Prostate gland (tissue), 2 donors: ENCODE measurements around the gene CFAP107. TPM values are rescaled to one million over a fixed set of nuclear protein-coding genes. Genes with fewer than 3 reads are reported as not detected.

Source experiments
- DNase-seq: peaks from one replicate; pipeline ENCODE4 v3.0.0-alpha.2; 2019; ENCODE audit warnings: low spot score
- H3K27ac ChIP-seq, 2 donors: fragments of 200-600 bp; sonication (generic); 2 replicates each; pipeline ENCODE4 v1.5.1; 2017 to 2019
- H3K27me3 ChIP-seq: fragments of 200-600 bp; sonication (generic); replicated peaks from 2 replicates; pipeline ENCODE4 v1.5.1; 2019; ENCODE audit not compliant: insufficient read depth
- H3K36me3 ChIP-seq, 2 donors: fragments of 200-600 bp; sonication (generic); 1 replicate in 1 of 2; 2 replicates in 1 of 2; pipeline versions ENCODE4 v1.5.1 to v1.8.1; 2017 to 2019
- H3K4me1 ChIP-seq: fragments of 200-600 bp; sonication (generic); replicated peaks from 2 replicates; pipeline ENCODE4 v1.5.1; 2019
- H3K4me3 ChIP-seq, 2 donors: fragments of 200-600 bp; sonication (generic); 2 replicates each; pipeline ENCODE4 v1.5.1; 2017 to 2019
- H3K9me3 ChIP-seq: fragments of 200-600 bp; sonication (generic); 2 replicates; pipeline ENCODE4 v1.5.1; 2017
- POLR2A ChIP-seq: fragments of 450-650 bp; IDR thresholded peaks from one replicate; pipeline ENCODE4 v1.6.1; 2016; ENCODE audit warnings: antibody characterized with exemption, mild to moderate bottlenecking
- POLR2AphosphoS5 ChIP-seq: sonication (generic); formaldehyde crosslinking; IDR thresholded peaks from one replicate; pipeline ENCODE4 v1.6.1; 2017; ENCODE audit warnings: antibody characterized with exemption
- WGBS: methylation state at CpG from one replicate; pipeline ENCODE4 v1.1.5; 2018; 5-methylcytosine and 5-hydroxymethylcytosine counted together
- intact Hi-C: fragments of 100-400 bp; cut with DNase I; formaldehyde crosslinking; loops from one replicate; pipeline ENCODE4 v1.14.2; 2022
- total RNA-seq, 2 donors: library from RNA; depleted of rRNA; stranded (reverse); fragments of >200 nt; gene quantifications; one replicate each; pipeline ENCODE4 v1.1.0, GENCODE V29; 2016
- TF ChIP-seq, protein P1 (sequence below), 4 experiments: fragments of 200-600 bp in 2 of 4; fragments of 450-650 bp in 2 of 4; sonication (generic) in 2 of 4; IDR thresholded peaks; 1 replicate in 3 of 4; 2 replicates in 1 of 4; pipeline ENCODE4 v1.5.1; 2016 to 2019; ENCODE audit warnings: antibody characterized with exemption in 4 of 4, mild to moderate bottlenecking in 2 of 4, moderate library complexity in 2 of 4

The CFAP107 gene
- total RNA-seq, 2 donors from 2014 or later = 1.1 TPM; not detected in 1

- WGBS = 81% methylated on average over 4 of the region's 4 CpGs
- no peaks in the 10 kb centered on the region for H3K36me3 ChIP-seq
- no peaks in the 10 kb centered on the region for H3K9me3 ChIP-seq
- no peak for DNase-seq
- TF ChIP-seq, protein P1, sequence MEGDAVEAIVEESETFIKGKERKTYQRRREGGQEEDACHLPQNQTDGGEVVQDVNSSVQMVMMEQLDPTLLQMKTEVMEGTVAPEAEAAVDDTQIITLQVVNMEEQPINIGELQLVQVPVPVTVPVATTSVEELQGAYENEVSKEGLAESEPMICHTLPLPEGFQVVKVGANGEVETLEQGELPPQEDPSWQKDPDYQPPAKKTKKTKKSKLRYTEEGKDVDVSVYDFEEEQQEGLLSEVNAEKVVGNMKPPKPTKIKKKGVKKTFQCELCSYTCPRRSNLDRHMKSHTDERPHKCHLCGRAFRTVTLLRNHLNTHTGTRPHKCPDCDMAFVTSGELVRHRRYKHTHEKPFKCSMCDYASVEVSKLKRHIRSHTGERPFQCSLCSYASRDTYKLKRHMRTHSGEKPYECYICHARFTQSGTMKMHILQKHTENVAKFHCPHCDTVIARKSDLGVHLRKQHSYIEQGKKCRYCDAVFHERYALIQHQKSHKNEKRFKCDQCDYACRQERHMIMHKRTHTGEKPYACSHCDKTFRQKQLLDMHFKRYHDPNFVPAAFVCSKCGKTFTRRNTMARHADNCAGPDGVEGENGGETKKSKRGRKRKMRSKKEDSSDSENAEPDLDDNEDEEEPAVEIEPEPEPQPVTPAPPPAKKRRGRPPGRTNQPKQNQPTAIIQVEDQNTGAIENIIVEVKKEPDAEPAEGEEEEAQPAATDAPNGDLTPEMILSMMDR (IDR thresholded peaks at IDR 0.05) = no peak
- TF ChIP-seq POLR2AphosphoS5 (no peak), POLR2A (no peak)
- no peaks in the 10 kb centered on the region for H3K27me3 ChIP-seq
- no peak overlapping the region for H3K27ac ChIP-seq
- H3K4me1 ChIP-seq = no peaks in the 10 kb centered on the region
- H3K4me3 ChIP-seq = no peak overlapping the region
- intact Hi-C loops = no loop called here
Observed at GRCh38 chr1:12754738-12755137, 8.7 kb downstream of the CFAP107 start.

DNA sequence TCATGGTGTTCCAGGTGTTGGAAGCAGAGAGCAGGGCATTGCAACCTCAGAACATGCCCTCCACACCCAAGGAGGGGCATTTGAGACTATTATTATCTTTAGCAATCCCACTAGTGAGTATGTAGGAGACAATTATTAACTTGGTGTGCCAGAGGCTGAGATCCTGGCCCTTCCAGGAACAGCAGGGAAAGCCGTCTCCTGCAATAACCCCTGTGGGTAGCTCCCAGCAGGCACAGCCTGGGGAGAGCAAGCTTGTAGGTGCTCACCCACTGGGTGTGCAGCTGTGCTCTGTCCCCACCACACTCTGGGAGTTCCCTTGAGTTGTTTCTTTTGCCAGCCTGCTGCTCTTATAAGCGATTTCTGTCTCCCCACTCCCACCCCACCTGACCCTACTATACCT, 10.3 kb downstream of the CFAP107 start:
- Histone ChIP-seq H3K27me3 (no peaks in the 10 kb centered on the region), H3K4me1 (no peaks in the 10 kb centered on the region), H3K27ac (no peak overlapping the region), H3K9me3 (no peaks in the 10 kb centered on the region), H3K4me3 (no peak overlapping the region), H3K36me3 (no peaks in the 10 kb centered on the region)
- intact Hi-C loops = no loop called here
- TF ChIP-seq POLR2A (no peak), POLR2AphosphoS5 (no peak)
- TF ChIP-seq, protein P1 (IDR thresholded peaks at IDR 0.05) = no peak
- DNase-seq = no peak
- 57% methylated on average over 2 of the region's 2 CpGs for WGBS

DNA sequence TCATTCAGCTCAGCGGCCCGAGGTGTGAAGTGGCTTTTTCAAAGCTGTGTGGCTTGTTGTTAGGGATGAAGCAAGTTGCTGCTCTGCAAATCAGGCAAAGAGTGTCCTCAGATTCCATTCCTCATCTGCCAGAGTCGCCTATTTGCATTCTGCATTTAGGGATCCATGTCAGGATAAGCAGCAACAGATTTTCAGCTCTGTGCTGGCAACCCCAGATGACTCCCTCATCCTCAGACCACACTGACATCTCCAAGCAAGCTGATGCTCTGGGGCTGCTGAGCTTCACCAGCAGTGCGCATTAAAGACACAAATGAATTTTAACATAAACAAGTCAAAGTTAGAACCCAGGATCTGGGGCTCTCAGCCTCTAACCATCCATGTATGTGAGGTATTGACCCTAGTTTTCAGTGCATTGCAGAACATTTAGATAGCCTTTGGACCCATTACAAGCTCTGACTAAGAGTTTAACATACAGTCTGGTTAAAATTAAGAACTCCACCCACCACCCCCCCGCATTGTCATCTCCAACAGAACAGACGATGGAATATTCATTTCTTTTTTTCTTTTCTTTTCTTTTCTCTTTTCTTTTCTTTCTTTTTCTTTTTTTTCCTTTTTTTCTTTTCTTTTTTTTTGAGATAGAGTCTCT, 10.9 kb downstream of the CFAP107 start:
- 79% methylated on average over 6 of the region's 6 CpGs for WGBS
- Histone ChIP-seq H3K36me3 (no peaks in the 10 kb centered on the region), H3K9me3 (no peaks in the 10 kb centered on the region), H3K4me1 (no peaks in the 10 kb centered on the region), H3K4me3 (no peak overlapping the region), H3K27me3 (no peaks in the 10 kb centered on the region), H3K27ac (no peak overlapping the region)
- no peak for DNase-seq
- no peak for TF ChIP-seq POLR2AphosphoS5
- no peak for TF ChIP-seq POLR2A
- TF ChIP-seq, protein P1 (IDR thresholded peaks at IDR 0.05) = no peak
- intact Hi-C loops = no loop called here

GRCh38 chr1:12757836-12758235, 11.8 kb downstream of the CFAP107 start:
- WGBS = 73% methylated on average over 6 of the region's 6 CpGs
- no peak for TF ChIP-seq POLR2A
- no peak for TF ChIP-seq POLR2AphosphoS5
- TF ChIP-seq, protein P1 (IDR thresholded peaks at IDR 0.05) = no peak

GRCh38 chr1:12760256-12760795, 14.3 kb downstream of the CFAP107 start:
- Histone ChIP-seq H3K9me3 (no peaks in the 10 kb centered on the region), H3K4me3 (no peak overlapping the region), H3K27me3 (no peaks in the 10 kb centered on the region), H3K4me1 (no peaks in the 10 kb centered on the region), H3K27ac (no peak overlapping the region), H3K36me3 (no peaks in the 10 kb centered on the region)
- no peak for DNase-seq
- TF ChIP-seq, protein P1 (IDR thresholded peaks at IDR 0.05) = no peak
- TF ChIP-seq POLR2AphosphoS5 (no peak), POLR2A (no peak)
- 71% methylated on average over 7 of the region's 7 CpGs for WGBS
- intact Hi-C loops = no loop called here

More at GRCh38 chr1:12757836-12758235, 11.8 kb downstream of the CFAP107 start:
- intact Hi-C loops = no loop called here
- no peak overlapping the region for H3K4me3 ChIP-seq
- no peaks in the 10 kb centered on the region for H3K27me3 ChIP-seq
- H3K36me3 ChIP-seq = no peaks in the 10 kb centered on the region
- no peak for DNase-seq
- H3K4me1 ChIP-seq = no peaks in the 10 kb centered on the region
- H3K9me3 ChIP-seq = no peaks in the 10 kb centered on the region
- no peak overlapping the region for H3K27ac ChIP-seq
